ENCODE measurements around the gene PHF20.
A peak's percentile ranks its signal among the peaks of the same experiment; 100 is the strongest.
"Not testable (repeated sequence)": the region's sequence is repeated elsewhere in the genome, so short reads cannot be mapped to it uniquely, and the experiment has no call there.

The PHF20 gene

DNA sequence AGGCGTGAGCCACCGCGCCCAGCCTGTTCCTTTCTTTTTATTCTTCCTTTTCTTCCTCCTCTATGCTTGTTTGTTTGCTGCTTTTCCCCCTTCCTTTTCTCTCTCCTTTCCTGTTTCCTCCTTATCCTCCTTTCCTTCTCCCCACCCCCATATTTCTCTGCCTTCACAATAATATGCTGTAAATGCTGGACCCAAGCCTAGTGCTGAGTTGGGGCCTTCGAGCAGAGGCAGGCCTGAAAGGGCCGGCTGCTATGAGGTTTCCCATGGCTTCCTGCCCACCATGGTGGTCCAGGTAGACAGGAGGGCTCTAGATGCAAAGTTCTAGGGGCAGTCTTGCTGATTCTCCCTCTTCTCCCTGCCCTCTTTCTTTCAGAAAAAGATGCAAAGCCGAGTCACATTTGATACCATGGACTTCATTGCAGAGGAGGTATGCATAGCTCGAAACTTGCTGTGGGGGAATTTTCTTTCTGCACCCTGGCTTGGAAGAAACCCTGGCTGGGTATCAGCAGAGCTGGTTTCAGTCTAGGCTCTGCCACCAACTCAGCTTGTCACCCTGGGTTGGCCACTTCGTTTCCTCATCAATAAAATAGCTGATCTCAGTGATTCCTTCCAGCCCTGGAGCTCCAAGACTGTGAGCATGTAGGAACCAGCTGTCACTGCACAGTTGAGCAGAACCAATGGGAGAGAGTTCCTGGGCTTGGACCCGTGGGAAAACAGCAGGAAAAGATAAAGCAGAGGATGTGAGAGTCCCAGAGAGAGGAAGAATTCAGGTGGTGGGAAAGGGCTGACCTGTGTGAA, 204.0 kb downstream of the PHF20 start:
- no peak for DNase-seq (ENCODE audit: low read depth, low spot score)

DNA sequence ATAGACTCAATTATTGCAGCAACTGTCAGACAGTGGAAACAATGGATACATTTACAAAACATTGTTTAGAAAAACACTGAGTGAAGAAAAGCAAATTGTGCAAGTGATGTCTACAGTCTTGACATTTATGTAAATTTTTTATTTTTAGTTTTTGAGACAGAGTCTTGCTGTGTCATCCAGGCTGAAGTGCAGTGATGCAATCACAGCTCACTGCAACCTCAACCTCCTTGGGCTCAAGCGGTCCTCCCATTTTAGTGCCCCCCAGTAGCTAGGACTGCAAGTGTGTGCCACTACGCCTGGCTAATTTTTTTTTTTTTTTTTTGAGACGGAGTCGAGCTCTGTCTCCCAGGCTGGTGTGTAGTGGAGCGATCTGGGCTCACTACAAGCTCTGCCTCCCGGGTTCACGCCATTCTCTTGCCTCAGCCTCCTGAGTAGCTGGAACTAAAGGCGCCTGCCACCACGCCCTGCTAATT, 206.3 kb downstream of the PHF20 start:
- no peak for DNase-seq (ENCODE audit: low read depth, low spot score)

DNA sequence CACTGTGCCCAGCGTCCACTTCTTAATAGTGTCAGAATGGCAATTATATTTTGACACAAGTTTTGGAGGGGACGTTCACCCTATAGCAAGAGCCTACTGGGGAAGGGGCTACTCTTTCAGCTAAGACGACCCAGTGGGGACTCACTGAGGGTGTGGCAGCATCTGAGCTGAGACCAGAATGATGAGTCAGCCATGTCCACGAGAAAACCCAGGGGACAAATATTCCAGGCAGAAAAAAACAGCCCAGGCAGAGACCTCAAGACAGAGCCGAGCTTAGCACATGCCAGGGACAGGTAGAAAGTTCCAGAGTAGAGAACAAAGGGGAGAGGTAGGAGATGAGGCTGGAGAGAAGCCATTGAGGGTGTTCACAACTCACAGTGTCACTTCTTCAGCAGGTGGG, 207.7 kb downstream of the PHF20 start:
- DNase-seq (ENCODE audit: low read depth, low spot score), result no peak

DNA sequence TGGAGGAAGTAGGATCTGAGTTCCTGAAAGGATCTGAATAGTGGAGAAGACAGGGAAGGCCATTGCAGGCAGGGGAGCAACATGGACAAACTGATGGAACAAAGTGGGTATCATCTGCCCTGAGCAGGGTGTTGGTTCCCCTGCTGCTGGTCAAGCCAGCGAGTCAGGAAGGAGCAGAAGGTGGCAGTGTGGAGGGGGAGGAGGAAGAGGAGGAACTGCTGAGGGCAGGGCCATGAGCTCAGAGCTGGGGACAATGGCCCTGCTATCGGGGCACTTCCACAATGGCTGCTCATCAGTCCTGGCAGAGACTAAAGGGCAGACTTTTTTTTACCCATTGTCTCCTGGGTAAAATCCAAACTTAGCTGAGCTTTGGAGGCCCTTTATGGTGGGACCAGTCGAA, 210.2 kb downstream of the PHF20 start:
- DNase-seq (ENCODE audit: low read depth, low spot score), result no peak

DNA sequence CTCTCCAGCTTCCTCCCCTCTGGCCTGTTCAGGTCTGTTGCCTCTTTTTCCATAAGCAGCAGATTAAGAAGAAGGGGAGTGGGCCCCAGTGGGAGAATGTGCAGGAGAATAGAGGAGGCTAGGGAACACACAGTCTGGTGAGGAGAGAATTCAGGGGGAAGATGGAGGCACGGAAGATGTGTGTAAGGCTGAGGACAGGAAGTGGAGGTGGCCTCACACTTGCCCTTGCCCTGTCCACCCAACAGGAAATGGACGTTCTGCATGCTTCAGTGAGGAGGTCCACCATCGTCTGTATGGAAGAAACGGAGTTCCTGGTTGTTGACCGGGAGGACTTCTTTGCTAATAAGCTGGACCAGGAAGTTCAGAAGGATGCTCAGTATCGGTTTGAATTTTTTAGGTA, 212.6 kb downstream of the PHF20 start:
- no peak for DNase-seq (ENCODE audit: low read depth, low spot score)

DNA sequence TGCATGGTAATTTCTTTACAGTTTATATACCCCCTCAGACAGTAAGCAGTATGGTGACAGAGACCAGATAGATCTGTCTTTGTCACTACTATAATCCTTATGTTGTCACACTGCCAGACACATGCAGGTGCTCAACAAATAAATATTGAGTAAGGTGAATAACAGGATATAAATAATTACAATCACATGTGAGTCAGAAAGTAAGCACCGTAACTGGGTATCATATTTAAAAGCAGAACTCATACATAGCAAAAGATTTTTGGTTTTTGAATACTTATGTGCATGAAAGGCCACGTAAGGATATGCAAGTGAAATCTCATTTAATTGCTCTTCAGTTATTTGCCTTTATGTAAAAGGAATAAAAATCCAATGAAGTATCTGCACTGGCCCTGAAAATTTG, 214.0 kb downstream of the PHF20 start:
- no peak for DNase-seq (ENCODE audit: low read depth, low spot score)

DNA sequence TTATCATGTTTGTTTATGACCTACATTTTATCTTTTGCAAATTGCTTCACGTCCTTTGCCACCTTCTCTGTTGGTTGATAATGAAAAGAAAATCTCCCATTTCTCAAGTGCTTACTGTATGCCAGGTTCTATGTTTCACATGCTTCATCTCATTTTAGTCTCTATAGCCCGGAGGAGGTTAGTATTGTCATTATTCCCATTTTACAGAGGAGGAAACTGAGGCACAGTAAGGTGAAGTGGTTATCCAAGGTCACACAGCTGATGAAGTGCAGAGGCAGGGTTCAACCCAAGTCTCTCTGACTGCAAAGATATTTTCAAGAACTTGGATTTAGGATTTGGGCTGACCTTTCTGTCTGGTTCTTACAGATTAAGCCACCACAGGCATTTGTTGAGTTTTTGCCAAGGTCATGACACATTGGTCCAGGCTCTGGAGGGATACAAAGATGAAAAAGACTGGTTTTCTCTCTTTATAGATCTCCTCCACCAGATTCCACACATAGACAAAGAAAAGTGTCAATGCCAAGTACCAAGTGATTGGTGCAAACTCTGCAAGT, 217.2 kb downstream of the PHF20 start:
- DNase-seq (ENCODE audit: low read depth, low spot score), result no peak

DNA sequence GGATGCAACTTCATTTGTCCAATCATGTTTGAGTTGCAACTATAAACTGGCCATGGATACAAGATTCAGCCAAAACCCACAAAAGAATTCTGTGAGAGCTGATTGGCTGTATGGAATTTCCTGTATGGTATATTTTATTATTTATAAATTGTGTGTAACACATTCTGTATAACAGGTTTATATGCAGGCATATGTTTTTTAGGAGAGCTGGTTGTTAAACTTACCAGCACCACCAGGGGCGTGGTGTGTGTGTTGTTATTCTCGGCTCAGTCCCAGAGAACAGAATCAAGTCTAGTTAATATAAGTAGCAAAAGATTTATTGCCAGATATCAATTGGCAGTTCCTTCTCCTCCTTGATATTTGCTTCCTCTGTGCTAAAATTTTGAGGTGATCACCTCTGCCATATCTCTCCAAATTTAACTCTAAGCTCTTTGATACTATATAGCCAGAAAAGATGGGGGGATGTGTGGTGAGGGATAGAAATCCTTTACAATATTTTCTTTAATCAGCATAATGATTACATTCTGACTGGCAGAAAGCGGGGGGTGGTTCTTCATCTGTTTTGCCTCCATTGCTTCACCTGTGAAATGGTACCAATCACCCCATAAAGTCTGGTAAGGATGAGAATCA, 219.4 kb downstream of the PHF20 start:
- no peak for DNase-seq (ENCODE audit: low read depth, low spot score)

DNA sequence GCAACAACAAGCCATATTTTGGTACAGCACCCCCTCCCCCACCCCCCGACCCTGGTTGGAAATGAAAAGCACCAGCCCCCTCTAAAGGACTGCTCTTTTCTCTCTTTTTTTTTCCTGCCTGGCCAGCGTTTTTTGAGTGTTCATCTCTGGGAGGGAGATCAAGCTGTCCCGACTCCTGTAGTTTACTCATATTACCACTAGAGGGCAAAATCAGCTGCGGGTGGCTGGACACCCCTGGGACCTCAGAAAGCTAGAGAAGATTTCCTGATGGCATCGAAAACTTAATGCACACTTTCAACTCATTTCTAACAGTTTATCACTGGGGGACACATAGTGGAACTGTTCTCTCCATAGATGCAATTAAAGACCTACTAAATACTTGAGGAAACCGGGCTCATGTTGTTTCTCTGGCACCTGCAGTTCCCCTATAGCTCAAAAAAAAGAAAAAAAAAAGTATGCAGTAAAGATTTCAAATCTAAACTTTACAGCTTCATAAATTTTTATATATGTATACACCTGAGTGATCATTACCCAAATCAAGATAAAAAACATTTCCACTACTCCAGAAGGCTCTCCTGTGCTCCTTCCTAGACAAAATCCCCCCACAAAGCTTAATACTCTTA, 221.0 kb downstream of the PHF20 start:
- DNase-seq (ENCODE audit: low read depth, low spot score), result no peak

DNA sequence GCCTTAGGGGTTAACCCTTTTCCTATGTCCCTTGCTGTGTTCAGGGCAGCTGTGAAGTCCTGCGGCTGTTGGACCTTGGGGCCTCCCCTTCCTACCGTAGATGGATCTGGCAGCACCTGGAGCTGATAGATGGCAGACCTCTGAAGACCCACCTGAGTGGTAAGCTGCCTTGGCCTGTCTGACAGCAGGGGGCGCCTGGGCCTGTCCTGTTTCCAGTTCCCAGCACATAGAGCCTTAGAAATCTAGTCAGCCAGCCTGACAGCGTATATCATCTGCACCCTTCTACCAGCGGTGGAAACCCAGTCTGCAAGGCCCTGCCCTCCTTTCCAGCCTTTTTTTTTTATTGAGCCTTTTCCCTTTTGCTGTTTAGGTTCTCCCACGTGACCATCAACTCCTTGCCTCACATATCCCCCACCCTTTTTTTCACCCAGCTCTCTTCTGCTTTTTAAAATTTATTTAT, 223.2 kb downstream of the PHF20 start:
- DNase-seq (ENCODE audit: low read depth, low spot score), result peak; percentile 75

DNA sequence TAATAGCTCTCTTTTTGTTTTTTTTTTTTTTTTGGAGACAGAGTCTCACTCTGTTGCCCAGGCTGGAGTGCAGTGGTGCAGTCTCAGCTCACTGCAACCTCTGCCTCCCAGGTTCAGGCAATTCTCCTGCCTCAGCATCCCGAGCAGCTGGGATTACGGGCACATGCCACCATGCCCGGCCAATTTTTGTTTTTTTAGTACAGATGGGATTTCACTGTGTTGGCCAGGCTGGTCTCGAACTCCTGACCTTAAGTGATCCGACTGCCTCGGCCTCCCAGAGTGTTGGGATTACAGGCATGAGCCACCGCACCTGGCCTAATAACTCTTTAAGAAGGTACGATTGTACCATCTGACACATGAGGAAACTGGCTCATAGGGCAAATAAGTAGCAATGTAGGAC, 224.7 kb downstream of the PHF20 start:
- DNase-seq (ENCODE audit: low read depth, low spot score), result not testable (repeated sequence)
